Stimulated activated naive CD4-positive, alpha-beta T cell (primary cell): ENCODE results near the gene SPOCD1.

Source experiments
- DNase-seq, 6 experiments: peaks; one replicate each; lab custom pipeline; 2025; lab: John Stamatoyannopoulos, UW

The SPOCD1 gene

GRCh38 chr1:31787261-31787660 is 28.6 kb downstream of the SPOCD1 start:
- DNase-seq: no peak

- DNase-seq: peak in 1 of 6 experiments; percentile 11
These were observed 29.3 kb downstream of the SPOCD1 start for GRCh38 chr1:31786366-31787060.

GRCh38 chr1:31785947-31786290 is 29.9 kb downstream of the SPOCD1 start:
- DNase-seq: no peak

DNA sequence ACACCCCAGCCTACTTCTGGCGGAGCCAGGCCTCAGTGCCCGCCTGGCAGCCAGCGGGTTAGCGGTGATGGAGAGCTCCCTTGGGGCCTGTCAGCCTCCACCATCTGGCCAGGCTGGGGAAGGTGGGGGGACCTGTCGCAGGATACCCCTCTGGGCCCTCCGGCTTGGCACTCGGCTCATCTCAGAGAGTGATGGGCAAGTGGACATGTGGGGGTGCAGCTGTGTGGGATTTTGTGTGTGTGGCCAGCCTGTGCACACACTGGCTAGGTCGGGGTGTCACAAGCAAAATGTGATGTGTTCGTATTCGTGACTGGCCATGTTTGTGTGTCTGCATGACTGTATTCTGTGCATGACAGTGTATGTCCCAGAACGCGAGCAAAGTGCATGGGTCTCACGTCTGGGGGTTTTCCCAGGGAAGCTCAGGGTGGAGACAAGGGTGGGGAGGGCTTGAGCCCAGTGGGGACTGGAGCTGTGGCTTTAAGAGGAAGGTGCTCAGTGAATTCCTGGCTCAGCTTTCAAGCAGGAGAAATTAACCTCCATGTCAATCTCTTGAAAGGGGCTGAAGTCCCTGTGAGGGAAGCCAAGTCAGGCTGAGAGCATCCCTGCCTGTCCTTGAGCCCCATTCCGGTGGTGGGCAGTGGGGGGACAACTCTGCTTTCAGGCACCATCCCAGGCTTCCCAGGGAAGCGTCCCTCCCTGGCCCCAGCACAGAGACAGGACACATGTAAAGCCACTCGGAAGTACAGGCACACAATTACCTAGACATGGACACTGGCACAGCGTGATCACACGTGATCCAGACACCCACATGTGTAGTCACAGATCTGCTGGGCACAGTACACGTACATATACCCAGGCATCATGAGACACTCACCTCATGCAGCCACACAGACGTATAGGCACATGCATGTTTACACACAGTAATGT is 30.5 kb downstream of the SPOCD1 start:
- DNase-seq: no peak

GRCh38 chr1:31784356-31785019 is 31.3 kb downstream of the SPOCD1 start:
- DNase-seq: no peak

DNA sequence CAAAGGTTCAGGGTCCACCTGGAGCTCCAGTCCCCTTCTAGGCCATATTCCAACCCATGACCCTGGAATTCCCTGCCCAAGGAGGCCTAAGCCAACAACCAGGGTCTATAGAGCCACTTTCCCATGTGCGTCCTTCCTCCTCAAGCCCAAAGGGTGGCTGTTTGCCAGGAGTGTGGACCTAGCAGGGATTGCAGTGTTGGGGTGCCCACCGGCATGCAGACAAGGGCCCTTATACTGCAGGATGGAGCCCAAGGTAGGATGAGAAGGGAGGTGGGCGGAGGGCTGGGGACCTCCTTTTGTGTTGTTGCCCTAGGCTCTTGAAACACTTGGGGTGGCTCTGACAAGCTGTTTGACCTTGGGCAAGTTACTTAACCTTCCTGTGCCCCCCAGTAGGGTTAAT is 32.0 kb downstream of the SPOCD1 start:
- DNase-seq: no peak

- DNase-seq: no peak
These were observed 33.1 kb downstream of the SPOCD1 start for GRCh38 chr1:31782421-31783410.

- no peak for DNase-seq
These were observed 34.0 kb downstream of the SPOCD1 start for GRCh38 chr1:31781756-31782371.

DNA sequence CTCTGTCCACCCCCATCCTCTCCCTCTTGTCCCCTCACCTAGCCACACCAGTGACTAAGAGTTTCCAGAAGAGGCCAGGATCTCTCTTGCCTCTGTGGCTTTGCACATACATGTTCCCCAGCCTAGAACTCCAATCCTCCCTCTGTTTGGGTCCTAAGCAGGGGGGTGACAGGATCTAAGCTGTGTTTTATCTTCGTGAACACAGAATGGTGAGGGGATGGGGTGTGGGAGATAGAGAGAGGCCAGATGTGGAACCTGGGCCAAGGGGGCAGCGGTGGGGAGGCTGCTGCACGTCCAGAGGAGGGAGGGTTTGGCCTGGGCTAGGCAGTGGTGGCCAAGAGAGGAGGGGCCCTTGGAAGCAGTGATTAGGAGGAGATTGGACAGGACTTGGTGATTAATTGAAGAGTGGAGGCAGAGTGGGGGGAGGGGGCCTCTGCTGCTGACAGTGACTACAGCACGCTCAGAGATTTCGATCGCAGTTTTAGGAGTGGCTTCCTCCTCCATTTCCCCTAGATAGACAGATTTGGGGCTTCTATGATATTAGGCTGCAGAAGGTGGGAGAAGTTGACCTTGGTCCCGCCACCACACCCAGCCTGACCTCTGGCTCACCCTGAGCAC is 34.6 kb downstream of the SPOCD1 start:
- DNase-seq: no peak

GRCh38 chr1:31780632-31781031 is 35.2 kb downstream of the SPOCD1 start:
- no peak for DNase-seq

- DNase-seq: no peak
These were observed 36.1 kb downstream of the SPOCD1 start for GRCh38 chr1:31779687-31780086.

DNA sequence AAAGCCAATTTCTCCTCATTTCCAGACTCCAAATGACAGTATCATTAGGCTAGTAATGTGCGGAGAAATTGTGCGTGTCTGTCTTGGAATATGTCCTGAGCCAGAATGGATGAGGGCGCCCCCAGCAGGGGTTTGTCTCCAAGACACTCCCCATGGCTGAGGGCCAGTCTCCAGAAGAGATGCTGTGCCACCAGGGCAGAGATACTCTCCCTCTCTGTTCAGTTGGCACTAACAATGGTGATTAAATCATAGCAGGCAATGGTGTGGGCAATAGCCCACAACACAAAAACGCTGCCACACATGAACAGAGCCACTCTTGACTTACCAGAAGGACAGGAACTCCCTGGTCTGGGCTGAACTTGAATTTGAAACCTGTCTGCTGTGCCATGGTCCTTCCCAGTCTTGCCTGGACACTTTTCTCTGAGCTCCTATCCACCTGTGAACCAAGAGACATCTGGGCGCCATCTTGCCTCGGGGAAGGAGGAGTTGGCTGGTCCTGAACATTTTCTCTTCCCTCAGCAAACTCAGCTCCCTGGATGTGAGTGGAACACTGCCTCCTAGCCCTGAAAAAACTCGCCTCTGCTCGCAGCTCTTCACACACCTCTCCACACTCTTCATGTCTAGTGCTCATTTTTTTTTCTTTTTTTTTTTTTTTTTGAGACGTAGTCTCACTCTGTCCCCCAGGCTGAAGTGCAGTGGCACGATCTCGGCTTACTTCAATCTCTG is 36.9 kb downstream of the SPOCD1 start:
- no peak for DNase-seq

DNA sequence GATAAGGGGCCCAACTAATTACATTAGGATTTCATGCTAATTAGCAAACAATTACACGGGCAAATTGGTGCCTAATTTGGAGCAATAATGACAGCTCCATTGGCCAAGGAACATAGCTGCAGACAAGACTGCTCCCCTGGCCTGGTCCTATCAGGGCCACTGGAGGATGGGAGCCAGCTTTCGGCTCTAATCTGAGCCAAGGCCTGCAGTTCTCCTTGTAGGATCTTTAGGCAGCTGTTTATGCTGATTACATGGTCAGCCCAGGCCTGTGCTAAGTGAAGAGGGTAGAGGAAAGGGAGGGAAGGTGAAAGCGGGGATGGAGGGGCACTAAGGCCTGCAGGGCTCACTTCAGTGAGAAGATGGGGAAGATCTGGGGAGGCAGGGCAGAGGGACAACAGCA is 39.3 kb downstream of the SPOCD1 start:
- no peak for DNase-seq

DNA sequence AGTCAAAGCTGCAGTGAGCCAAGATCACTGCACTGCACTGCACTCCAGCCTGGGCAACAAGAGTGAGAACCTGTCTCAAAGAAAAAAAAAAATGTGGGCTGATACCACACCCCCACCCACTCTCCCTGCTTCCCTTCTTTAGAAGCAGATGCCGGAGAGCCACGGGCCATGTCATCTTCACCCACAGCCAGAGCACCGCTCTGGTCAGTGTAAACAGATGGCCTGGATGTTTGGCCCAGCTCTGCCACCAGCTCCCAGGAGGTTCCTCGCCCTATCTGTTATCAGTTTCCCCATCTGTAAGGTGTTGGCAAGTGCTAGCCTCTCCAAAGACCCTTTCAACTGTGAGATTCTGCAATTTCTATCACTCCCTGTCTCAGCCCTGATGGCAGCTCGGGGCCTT is 39.8 kb downstream of the SPOCD1 start:
- no peak for DNase-seq

DNA sequence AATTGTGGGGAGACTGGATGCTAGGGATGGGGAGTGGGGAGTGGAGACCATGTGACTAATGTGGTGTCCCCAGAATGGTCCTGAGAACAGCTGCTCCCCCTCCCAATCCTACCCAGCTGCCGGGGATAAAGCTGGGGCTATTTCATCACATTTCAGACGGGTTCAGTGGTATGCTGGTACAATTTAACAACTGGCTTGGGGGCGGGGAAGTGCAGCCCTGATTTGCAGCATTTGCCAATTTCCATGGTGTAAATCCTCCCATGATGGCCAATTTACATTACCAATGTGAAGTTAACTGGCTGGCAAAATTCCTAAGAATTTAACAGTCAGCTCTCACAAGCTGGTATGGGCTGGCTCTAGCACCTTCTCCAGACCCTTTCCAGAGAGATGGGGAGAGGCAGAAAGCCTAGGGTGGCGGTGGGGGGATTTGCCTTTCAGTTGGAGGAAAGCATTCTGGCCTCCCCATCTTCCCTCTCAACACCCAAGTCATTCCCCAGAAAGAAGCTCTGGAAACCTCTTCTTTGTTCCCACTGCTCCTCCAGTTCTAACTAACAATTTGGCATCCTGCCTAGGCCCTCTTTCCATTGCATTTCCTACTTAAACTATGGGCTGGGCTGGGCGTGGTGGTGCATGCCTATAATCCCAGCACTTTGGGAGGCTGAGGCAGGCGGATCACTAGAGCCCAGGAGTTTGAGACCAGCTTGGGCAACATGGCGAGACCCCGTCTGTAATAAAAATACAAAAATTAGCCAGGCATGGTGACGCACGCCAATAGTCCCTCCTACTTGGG is 40.4 kb downstream of the SPOCD1 start:
- no peak for DNase-seq

DNA sequence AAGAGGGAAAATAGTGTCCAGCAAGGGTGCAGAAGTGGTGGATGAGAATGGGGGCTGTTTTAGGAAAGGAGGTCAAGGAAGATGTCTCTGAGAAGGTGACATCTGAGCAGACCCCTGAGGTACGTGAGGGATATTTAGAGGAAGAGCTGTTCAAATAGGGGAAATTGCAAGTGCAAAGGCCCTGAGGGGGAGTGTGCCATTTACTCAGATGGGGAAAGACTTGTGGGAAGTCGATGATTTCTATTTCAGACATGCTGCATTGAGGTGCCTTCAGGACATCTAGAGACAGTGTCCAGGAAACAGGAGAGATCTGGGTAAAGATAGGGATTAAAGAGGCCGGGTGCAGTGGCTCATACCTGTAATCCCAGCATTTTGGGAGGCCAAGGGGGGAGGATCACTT is 41.3 kb downstream of the SPOCD1 start:
- no peak for DNase-seq

DNA sequence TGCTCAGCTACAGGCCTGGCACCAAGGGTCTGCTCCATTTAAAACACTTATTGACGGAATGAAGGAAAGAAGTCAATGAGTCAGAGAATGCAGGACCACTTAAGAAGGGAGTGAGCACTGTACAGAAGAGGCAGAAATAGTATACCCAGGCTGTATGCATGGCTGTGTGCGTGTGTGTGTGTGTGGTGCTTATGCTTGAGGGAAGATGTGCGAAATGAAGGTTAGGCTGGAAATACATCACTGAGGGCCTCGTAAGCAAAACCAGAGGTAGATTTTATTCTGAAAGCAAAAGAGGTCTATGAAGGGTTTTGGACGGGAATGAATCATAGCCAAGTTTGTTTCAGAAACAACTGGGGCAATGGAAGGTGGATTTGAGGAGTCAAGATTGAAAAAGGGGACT is 42.0 kb downstream of the SPOCD1 start:
- no peak for DNase-seq

GRCh38 chr1:31772669-31773248 is 43.1 kb downstream of the SPOCD1 start:
- DNase-seq: peak in 1 of 6 experiments; percentile 37
